SW 1271 (cell line): ENCODE data around the gene PTPRM.

Experiments
- DNase-seq, 2 experiments: peaks; one replicate each; lab custom pipeline; 2025; lab: John Stamatoyannopoulos, UW

PTPRM gene

GRCh38 chr18:7600036-7600435 is 32.9 kb downstream of the PTPRM start:
- no peak for DNase-seq

DNA sequence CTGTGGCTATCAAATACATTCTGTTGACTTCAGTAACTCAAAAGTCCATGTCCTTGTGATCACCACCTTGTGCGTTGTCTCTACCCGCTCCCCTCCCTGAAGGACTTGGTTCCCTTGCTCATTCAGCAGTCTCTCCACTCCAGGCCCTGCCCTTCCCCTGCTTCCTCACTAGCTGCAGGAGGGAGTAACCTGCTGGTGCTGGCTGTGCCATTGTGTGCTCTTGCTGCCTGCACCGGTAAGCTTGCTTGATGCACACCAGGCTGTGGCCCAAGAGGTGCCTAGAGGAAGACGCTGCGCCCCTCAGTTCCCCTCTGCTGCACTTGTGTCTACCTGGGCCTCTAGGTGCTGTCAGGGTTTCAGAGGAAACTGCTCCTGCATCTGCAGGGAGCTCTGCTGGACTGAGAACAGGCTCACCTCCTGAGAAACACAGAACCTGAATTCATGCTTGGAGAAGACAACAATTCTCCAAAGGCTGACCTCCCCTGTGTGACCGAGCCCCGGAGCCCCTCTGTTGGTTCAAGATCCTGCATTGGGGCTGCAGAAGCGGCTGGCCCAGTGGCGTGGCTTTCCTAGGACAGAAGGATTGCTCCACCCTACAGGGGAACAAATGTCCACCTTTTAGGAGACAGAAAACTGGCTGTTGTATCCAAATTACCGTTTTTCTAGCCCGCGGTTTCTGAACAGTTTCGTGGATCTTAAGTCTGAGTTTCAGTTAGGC is 33.6 kb downstream of the PTPRM start:
- DNase-seq, result no peak

DNA sequence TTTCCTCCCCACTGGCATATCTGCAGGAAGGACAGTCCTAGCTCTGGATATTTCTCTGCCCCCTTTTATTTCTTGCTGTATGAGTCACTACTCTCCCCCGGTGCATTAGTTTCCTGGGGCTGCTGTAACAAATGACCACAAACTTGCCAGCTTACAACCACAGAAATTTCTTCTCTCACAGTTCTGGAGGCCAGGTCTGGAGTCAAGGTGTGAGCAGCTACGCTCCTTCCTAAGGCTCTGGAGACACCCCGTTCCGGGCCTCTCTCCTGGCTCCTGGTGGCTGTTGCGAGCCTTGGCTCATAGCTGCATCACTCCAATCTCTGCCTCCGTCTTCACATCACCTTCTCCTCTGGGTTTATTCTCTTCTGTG is 34.1 kb downstream of the PTPRM start:
- DNase-seq, result peak in 1 of 2 experiments; percentile 6

GRCh38 chr18:7601936-7602335 is 34.8 kb downstream of the PTPRM start:
- no peak for DNase-seq

DNA sequence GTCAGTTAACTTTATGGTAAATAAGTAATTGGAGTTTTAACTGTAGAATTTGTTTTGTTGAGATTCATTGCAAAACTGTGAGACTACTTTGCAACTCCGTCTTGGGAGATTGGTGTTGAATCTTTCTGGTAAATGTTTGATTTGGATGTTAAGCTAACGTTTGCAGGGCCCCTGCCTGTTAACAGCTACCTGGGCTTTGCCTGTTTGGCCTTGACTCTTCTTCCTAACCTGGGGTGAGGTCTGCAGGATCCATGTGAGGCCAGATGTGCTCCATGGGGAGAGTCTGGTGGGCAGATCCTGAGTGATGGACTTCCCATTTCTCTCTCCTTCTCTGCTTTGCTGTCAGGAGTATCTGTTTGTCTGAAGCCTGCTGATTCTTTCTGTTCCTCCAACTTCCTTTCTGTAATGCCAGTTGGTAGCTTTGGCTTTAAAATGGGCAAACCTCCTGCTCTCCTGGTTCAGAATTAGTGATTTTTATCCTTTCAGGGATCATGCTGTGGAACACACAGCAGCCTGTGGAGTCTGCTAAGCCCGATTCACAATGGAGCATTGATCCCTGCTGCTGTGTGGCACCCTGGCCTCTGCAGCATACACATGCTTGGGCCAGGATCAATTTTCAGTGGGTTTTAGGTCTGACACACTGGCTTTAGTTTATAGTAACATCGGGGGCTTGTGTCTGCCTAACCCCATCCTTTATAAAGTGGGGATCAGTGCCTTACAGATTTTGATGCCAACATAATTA is 36.3 kb downstream of the PTPRM start:
- DNase-seq, result no peak

- no peak for DNase-seq
These were observed 37.2 kb downstream of the PTPRM start for GRCh38 chr18:7604361-7604760.

DNA sequence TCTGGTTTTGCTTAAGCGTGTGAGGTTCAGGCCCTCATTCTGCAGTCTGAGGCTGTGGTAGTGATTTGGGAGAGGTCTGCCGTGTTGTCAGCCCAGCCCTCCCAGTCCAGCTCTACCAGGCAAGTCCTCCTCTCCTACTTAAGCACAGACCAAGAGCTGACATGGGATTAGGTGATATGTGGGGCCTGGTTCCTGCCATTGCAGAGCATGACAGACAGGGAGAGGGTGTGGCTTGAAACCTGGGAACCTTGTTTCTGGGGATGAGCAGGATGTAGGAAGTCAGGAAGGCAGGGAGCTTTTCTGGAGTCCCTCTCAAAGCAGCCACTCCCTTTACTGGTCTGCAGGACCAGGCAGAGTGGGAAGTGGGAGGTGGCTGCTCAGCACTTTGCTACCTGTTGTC is 38.6 kb downstream of the PTPRM start:
- DNase-seq, result no peak

- no peak for DNase-seq
These were observed 40.5 kb downstream of the PTPRM start for GRCh38 chr18:7607540-7608173.

- DNase-seq, result no peak
These were observed 41.0 kb downstream of the PTPRM start for GRCh38 chr18:7608174-7608550.

DNA sequence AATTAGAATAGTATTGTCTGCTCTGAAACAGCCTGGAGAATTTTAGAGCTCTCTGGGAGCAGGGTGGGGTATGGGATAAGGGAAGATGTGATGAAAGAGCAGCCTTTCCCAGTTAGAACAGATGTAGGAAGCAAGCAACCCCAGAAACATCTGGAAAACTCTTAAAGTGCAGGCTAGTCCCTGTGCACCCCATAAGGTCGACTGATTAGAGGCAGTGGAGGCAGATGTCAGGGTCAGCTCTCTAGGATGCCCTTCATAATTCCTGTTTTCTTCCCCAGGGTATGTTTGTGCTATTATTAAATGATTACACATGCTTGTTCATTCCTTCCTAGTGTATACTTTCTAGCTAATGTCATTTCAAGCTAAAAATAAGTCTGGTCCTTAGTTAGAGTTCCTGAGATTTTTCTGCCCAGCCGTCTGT is 41.7 kb downstream of the PTPRM start:
- DNase-seq, result no peak

DNA sequence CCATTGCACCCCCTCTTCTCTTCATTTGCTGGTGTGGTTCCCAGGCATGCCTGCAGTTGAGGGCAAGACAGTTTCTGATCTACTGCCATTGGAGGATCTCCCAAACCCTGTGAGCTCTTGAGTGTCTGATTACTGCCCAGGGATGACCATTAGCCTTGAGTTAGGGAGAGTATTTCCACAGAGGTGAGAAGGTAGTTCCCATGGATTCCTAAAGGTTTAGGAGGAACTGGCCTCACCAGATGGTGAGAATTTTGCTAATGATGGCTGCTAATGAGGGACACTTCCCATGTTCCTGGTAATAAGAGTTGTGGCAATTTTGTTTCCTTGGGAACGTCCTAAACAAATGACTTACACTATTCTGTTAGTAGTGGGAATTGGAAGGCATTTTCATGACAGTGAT is 42.5 kb downstream of the PTPRM start:
- DNase-seq, result no peak

DNA sequence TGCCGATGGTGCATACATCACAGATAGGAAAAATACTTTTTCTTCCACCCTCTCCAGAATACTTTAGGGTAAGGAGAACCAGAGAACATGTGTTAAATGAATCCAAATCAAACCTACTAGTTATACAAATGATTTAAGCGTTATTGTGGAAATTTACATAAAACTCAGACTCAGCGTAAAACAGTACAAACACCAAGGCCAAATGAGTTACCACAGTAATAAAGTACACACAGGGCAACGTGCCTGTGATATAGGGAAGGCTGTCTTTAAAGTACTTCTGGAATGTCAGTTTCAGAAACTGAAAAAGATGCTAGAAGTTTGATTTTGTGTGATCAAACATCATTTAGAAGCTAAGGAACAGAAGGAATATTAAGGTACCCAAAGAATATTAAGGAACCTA is 46.9 kb downstream of the PTPRM start:
- no peak for DNase-seq

GRCh38 chr18:7615840-7616239 is 48.7 kb downstream of the PTPRM start:
- no peak for DNase-seq

DNA sequence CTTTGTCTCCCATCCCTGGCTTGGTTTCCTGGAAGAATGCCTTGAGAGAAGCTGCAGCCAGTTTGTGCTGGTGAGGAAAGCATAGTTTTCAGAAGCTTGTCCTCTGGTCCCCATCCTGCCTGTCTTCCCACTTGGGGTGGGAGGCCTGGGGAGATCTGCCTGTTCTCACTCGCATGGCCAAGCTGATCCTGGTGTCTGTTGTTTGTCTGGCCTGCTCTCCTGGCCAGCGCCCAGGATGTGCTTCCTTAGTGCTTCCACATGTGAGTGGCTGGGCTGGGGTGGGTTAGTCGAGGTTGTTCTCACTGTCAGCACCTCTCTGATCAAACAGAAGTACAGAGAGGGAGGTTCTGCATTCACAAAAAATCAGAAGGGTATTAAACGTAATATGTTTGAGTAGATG is 49.5 kb downstream of the PTPRM start:
- DNase-seq, result no peak

- DNase-seq, result no peak
These were observed 50.8 kb downstream of the PTPRM start for GRCh38 chr18:7617738-7618422.

DNA sequence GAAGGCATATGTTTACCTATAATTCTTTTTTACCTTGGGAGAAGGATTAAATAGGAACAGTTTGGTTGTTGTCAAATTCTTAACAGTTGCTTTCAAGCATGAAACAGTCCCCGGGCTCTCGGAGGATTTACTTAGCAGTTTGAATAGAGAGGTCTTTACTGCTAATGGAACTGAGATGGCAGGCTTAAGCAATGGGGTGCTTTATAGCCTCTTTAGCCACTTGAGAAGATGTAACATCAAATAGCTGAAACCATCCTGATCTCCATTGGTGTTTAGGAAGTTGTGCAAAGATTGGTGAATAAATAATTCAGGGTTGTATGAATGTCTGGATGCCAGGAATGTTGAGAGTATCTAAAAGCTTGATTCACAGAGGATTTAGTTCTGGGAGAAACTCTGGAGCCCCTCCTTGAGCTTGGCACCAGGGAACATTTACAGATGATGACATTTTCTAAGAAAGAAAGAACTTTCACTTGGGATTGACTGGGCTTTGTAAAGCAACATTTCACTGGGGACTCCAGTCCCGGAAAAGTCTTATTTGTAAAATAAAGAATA is 51.9 kb downstream of the PTPRM start:
- DNase-seq, result no peak

GRCh38 chr18:7619676-7620075 is 52.6 kb downstream of the PTPRM start:
- no peak for DNase-seq

DNA sequence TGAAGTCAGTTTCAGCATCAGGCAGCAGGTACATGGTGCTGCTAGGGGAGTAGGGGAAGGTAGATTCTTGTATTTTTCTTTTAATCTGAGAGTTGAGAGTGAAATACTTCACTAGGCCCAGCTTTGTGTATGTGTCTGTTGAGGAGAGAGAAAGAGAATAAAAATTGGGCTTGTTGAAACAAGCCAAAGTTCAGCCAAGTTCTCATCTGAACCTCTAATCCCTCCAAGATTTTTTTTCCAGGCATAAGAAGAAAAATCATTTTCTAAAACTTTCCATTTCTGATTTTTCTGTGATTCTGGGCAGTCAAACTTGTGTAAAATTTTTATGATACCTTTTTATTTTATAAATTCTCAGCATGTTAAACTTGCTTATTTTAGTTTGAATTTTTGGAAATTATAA is 55.6 kb downstream of the PTPRM start:
- DNase-seq, result no peak

- no peak for DNase-seq
These were observed 56.6 kb downstream of the PTPRM start for GRCh38 chr18:7623681-7624080.

GRCh38 chr18:7624697-7625096 is 57.6 kb downstream of the PTPRM start:
- no peak for DNase-seq

- DNase-seq, result no peak
These were observed 59.2 kb downstream of the PTPRM start for GRCh38 chr18:7626175-7626921.
